VCaP (cell line): Measurements from ENCODE around the gene CHD6.

Source experiments
- H3K27ac ChIP-seq: fragments of 450-650 bp; 2 replicates; pipeline ENCODE4 v1.5.1; 2017
- TF ChIP-seq, protein P1 (sequence below): fragments of 450-650 bp; conservative IDR thresholded peaks from 2 replicates; pipeline ENCODE4 v1.5.1; 2017; ENCODE audit warnings: mild to moderate bottlenecking, moderate library complexity

CHD6 gene

GRCh38 chr20:41551011-41551705, 67.0 kb downstream of the CHD6 start:
- H3K27ac ChIP-seq = peak overlapping the region; percentile 77
- TF ChIP-seq, protein P1, sequence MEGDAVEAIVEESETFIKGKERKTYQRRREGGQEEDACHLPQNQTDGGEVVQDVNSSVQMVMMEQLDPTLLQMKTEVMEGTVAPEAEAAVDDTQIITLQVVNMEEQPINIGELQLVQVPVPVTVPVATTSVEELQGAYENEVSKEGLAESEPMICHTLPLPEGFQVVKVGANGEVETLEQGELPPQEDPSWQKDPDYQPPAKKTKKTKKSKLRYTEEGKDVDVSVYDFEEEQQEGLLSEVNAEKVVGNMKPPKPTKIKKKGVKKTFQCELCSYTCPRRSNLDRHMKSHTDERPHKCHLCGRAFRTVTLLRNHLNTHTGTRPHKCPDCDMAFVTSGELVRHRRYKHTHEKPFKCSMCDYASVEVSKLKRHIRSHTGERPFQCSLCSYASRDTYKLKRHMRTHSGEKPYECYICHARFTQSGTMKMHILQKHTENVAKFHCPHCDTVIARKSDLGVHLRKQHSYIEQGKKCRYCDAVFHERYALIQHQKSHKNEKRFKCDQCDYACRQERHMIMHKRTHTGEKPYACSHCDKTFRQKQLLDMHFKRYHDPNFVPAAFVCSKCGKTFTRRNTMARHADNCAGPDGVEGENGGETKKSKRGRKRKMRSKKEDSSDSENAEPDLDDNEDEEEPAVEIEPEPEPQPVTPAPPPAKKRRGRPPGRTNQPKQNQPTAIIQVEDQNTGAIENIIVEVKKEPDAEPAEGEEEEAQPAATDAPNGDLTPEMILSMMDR = no peak

GRCh38 chr20:41547221-41547620, 71.0 kb downstream of the CHD6 start:
- TF ChIP-seq, protein P1 = no peak
- no peak overlapping the region for H3K27ac ChIP-seq

DNA sequence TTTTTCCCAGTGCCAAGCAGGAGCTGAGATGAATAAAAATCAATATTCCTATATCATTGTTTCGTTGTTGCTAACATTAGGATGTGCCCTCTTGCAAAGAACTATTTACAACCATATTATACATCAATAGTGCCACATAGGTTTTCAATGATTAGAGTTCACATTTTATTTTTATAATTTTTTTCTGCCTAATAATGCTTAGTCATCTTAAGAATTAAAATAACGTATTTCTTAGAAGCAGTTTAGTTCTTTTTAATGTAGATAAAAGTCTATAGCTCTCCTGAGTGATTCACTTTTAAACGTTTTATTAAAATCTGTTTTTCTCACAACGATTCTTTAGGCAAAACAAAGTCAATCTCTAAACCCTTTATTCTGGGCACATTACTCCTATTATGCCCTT, 71.6 kb downstream of the CHD6 start:
- no peak overlapping the region for H3K27ac ChIP-seq
- TF ChIP-seq, protein P1 = no peak

GRCh38 chr20:41544472-41544871, 73.7 kb downstream of the CHD6 start:
- TF ChIP-seq, protein P1 = no peak
- no peak overlapping the region for H3K27ac ChIP-seq

DNA sequence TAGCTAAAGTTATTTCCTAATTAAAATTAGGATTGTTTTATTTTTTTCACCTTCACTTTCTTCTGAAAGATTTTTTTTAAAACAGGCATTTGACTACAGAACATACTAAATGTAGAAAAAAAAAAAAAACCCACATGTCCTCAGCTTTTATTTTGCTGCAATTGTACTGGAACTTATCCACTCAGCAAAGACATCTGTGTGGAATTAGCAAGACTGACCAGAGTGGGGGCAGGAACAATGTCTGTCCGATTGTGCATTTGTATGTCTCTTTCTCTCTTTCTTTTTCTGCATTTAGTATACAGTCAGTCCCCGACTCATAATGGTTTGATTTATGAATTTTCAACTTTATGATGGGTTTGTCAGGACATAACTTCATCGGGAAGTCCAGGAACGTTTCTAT, 77.3 kb downstream of the CHD6 start:
- TF ChIP-seq, protein P1 = no peak
- H3K27ac ChIP-seq = no peak overlapping the region

DNA sequence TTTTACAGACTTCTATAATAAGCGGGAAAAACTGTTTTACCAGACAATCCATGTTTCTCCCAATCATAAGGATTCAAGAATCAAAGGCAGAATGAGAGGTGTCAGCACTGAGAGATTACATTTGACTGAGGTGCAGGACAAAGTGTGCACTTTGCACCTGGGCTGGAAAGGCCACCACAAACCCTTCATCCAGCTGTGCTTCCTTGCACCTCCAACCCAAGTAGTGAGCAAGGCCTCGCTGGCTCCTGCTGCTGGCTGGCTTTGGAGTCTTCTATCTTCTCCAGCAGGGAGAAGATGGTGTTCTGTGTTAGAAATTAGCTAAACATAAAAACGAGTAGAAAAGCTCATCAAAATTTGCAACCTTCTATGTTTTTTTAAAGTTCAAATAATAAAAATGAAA, 77.7 kb downstream of the CHD6 start:
- TF ChIP-seq, protein P1 = no peak; the same call in 1 of the 2 replicates
- H3K27ac ChIP-seq = no peak overlapping the region

GRCh38 chr20:41538810-41539596, 79.2 kb downstream of the CHD6 start:
- no peak overlapping the region for H3K27ac ChIP-seq
- TF ChIP-seq, protein P1 = no peak
